Type B pancreatic cell (in vitro differentiated cells): ENCODE measurements around the gene ZNF280A. TPM values are rescaled to one million over a fixed set of nuclear protein-coding genes. Genes with fewer than 3 reads are reported as not detected.

Source experiments
- DNase-seq: peaks from one replicate; pipeline ENCODE4 v3.0.0; 2021; ENCODE audit warnings: mixed read lengths; ENCODE audit not compliant: unreplicated experiment; ENCODE audit errors: extremely low spot score
- H3K27ac Mint-ChIP-seq: 2 replicates; pipeline ENCODE4 v1.8.0; 2021; ENCODE audit warnings: mild to moderate bottlenecking, mixed read lengths
- H3K27me3 Mint-ChIP-seq: 2 replicates; pipeline ENCODE4 v1.8.0; 2021; ENCODE audit warnings: mixed read lengths
- H3K36me3 Mint-ChIP-seq: 2 replicates; pipeline ENCODE4 v1.8.0; 2021; ENCODE audit warnings: mixed read lengths
- H3K4me1 Mint-ChIP-seq: one replicate; pipeline ENCODE4 v1.8.0; 2021; ENCODE audit warnings: mixed read lengths; ENCODE audit not compliant: unreplicated experiment
- H3K4me3 Mint-ChIP-seq: 2 replicates; pipeline ENCODE4 v1.8.0; 2021; ENCODE audit warnings: mild to moderate bottlenecking, mixed read lengths
- H3K9me3 Mint-ChIP-seq: 2 replicates; pipeline ENCODE4 v1.8.0; 2021; ENCODE audit warnings: mixed read lengths
- CTCF ChIP-seq: fragments of 200-600 bp; sonication (generic); conservative IDR thresholded peaks from 2 replicates; pipeline ENCODE4 v1.5.0; 2021; ENCODE audit warnings: antibody characterized with exemption, mild to moderate bottlenecking
- total RNA-seq: library from RNA; stranded (reverse); gene quantifications from 2 replicates; pipeline ENCODE4 v1.2.1, GENCODE V29; 2021; ENCODE audit warnings: low replicate concordance

The ZNF280A gene
- total RNA-seq, 1 donor from 2014 or later: not detected

- no peak for DNase-seq
- Mint-ChIP-seq H3K27me3 (peaks cover 40% of the 10 kb centered on the region), H3K36me3 (no peaks in the 10 kb centered on the region), H3K9me3 (no peaks in the 10 kb centered on the region), H3K4me1 (no peaks in the 10 kb centered on the region), H3K27ac (no peak overlapping the region), H3K4me3 (no peak overlapping the region)
- TF ChIP-seq CTCF: no peak
These were observed 28.2 kb upstream of the ZNF280A start for GRCh38 chr22:22548317-22548716.

GRCh38 chr22:22547692-22548300, 27.7 kb upstream of the ZNF280A start:
- Mint-ChIP-seq H3K27me3 (peaks cover 40% of the 10 kb centered on the region), H3K4me3 (no peak overlapping the region), H3K9me3 (no peaks in the 10 kb centered on the region), H3K36me3 (no peaks in the 10 kb centered on the region), H3K27ac (no peak overlapping the region), H3K4me1 (no peaks in the 10 kb centered on the region)
- DNase-seq: no peak
- no peak for TF ChIP-seq CTCF

- Mint-ChIP-seq H3K4me3 (no peak overlapping the region), H3K9me3 (no peaks in the 10 kb centered on the region), H3K4me1 (no peaks in the 10 kb centered on the region), H3K36me3 (no peaks in the 10 kb centered on the region), H3K27me3 (peaks cover 43% of the 10 kb centered on the region), H3K27ac (no peak overlapping the region)
- DNase-seq: no peak
- TF ChIP-seq CTCF: no peak
These were observed 27.2 kb upstream of the ZNF280A start for GRCh38 chr22:22547226-22547625.

GRCh38 chr22:22546490-22546889, 26.4 kb upstream of the ZNF280A start:
- DNase-seq: no peak
- Mint-ChIP-seq H3K4me3 (no peak overlapping the region), H3K27ac (no peak overlapping the region), H3K4me1 (no peaks in the 10 kb centered on the region), H3K9me3 (no peaks in the 10 kb centered on the region), H3K36me3 (no peaks in the 10 kb centered on the region), H3K27me3 (peaks cover 47% of the 10 kb centered on the region)
- TF ChIP-seq CTCF: no peak

DNA sequence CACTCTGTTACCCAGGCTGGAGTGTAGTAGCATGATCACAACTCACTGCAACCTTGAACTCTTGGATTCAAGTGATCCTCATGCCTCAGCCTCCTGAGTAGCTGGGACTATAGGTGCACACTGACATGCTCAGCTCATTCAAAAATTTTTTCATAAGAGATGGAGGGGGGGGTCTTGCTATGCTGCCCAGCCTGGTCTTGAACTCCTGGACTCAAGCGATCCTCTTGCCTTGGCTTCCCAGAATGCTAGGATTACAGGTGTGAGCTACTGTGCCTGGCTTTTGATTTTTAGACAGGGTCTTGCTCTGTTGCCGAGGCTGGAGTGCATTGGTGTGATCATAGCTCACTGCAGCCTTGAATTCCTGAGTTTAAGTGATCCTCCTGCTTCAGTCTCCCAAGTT, 25.0 kb upstream of the ZNF280A start:
- Mint-ChIP-seq H3K4me1 (no peaks in the 10 kb centered on the region), H3K36me3 (no peaks in the 10 kb centered on the region), H3K9me3 (no peaks in the 10 kb centered on the region), H3K27ac (no peak overlapping the region), H3K4me3 (no peak overlapping the region), H3K27me3 (peaks cover 47% of the 10 kb centered on the region)
- no peak for TF ChIP-seq CTCF
- no peak for DNase-seq
